Adrenal gland (tissue), 5 donors: ENCODE data around the gene ADARB2.

ENCODE experiments used
- POLR2A ChIP-seq, 2 donors: fragments of 450-650 bp; IDR thresholded peaks; one replicate each; pipeline ENCODE4 v1.6.1; 2017; ENCODE audit warnings: antibody characterized with exemption in 2 of 2, mild to moderate bottlenecking in 2 of 2, moderate library complexity in 1 of 2
- TF ChIP-seq, protein P1 (sequence below), 6 experiments: fragments of 450-650 bp in 4 of 6; fragments of 200-600 bp in 2 of 6; sonication (generic) in 1 of 6; IDR thresholded peaks; 1 replicate in 5 of 6; 2 replicates in 1 of 6; pipeline versions ENCODE4 v1.5.1 to v1.8.0; 2016 to 2021; ENCODE audit warnings: antibody characterized with exemption in 6 of 6, mild to moderate bottlenecking in 2 of 6, moderate library complexity in 1 of 6
- donor health status: DM: no; HTN: no; CAD: no.

DNA sequence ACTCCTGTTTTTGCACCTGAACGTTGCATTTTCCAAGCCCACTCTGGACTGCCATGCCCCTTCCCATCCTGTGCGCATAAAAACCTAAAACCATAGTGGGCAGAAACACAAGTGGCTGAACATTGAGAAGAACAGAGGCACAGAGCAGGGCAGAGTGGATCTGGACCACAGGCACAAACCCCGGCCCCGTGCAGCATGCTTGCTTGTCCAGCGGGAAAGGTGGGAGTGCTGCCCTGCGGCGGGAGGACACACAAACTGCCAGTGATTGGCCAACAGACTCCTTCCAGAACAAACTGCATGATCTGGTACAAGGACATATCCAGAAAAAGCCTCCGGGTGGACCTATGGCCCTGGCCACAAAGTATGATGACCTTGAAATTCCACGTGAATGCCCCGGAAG is 42.5 kb upstream of the ADARB2 start:
- TF ChIP-seq, protein P1, sequence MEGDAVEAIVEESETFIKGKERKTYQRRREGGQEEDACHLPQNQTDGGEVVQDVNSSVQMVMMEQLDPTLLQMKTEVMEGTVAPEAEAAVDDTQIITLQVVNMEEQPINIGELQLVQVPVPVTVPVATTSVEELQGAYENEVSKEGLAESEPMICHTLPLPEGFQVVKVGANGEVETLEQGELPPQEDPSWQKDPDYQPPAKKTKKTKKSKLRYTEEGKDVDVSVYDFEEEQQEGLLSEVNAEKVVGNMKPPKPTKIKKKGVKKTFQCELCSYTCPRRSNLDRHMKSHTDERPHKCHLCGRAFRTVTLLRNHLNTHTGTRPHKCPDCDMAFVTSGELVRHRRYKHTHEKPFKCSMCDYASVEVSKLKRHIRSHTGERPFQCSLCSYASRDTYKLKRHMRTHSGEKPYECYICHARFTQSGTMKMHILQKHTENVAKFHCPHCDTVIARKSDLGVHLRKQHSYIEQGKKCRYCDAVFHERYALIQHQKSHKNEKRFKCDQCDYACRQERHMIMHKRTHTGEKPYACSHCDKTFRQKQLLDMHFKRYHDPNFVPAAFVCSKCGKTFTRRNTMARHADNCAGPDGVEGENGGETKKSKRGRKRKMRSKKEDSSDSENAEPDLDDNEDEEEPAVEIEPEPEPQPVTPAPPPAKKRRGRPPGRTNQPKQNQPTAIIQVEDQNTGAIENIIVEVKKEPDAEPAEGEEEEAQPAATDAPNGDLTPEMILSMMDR (IDR thresholded peaks at IDR 0.05), result no peak
- TF ChIP-seq POLR2A (IDR thresholded peaks at IDR 0.05), result no peak
